Measurements from ENCODE around the gene CAMTA1. TPM values are rescaled to one million over a fixed set of nuclear protein-coding genes. Genes with fewer than 3 reads are reported as not detected.

The CAMTA1 gene
- polyA plus RNA-seq, 2 donors, result 61.1 to 75.0 TPM

GRCh38 chr1:7004181-7004580 lies 218.9 kb downstream of the CAMTA1 start:
- 82 to 95% methylated on average over 1 of the region's 1 CpG for WGBS, 2 donors
- no peak overlapping the region for H3K27ac ChIP-seq (ENCODE audit: low read depth in 2 of 2, low read length in 1 of 2)

GRCh38 chr1:7005762-7006161 lies 220.5 kb downstream of the CAMTA1 start:
- Histone ChIP-seq H3K27ac (ENCODE audit: low read depth in 2 of 2, low read length in 1 of 2) (no peak overlapping the region), H3K4me3 (ENCODE audit: low read depth in 1 of 2, low read length in 2 of 2) (no peak overlapping the region), H3K27me3 (ENCODE audit: control insufficient read depth in 1 of 2, insufficient read depth in 2 of 2, low read length in 2 of 2) (no peaks in the 10 kb centered on the region), H3K4me1 (ENCODE audit: control insufficient read depth in 2 of 2, insufficient read depth in 2 of 2, low read length in 1 of 2) (no peaks in the 10 kb centered on the region), H3K36me3 (ENCODE audit: control insufficient read depth in 2 of 2, insufficient read depth in 2 of 2, low read length in 1 of 2) (no peaks in the 10 kb centered on the region), H3K9me3 (ENCODE audit: control insufficient read depth in 2 of 2, insufficient read depth in 1 of 2, low read depth in 1 of 2, low read length in 1 of 2) (no peaks in the 10 kb centered on the region)
- WGBS, 2 donors, result 89 to 90% methylated on average over 4 of the region's 4 CpGs

More at GRCh38 chr1:7004181-7004580, 218.9 kb downstream of the CAMTA1 start:
- no peaks in the 10 kb centered on the region for H3K27me3 ChIP-seq (ENCODE audit: control insufficient read depth in 1 of 2, insufficient read depth in 2 of 2, low read length in 2 of 2)
- no peaks in the 10 kb centered on the region for H3K4me1 ChIP-seq (ENCODE audit: control insufficient read depth in 2 of 2, insufficient read depth in 2 of 2, low read length in 1 of 2)
- no peaks in the 10 kb centered on the region for H3K36me3 ChIP-seq (ENCODE audit: control insufficient read depth in 2 of 2, insufficient read depth in 2 of 2, low read length in 1 of 2)
- H3K4me3 ChIP-seq (ENCODE audit: low read depth in 1 of 2, low read length in 2 of 2), result no peak overlapping the region
- H3K9me3 ChIP-seq (ENCODE audit: control insufficient read depth in 2 of 2, insufficient read depth in 1 of 2, low read depth in 1 of 2, low read length in 1 of 2), result no peaks in the 10 kb centered on the region

- 86 to 91% methylated on average over 26 of the region's 26 CpGs for WGBS, 2 donors
- H3K4me3 ChIP-seq (ENCODE audit: low read depth in 1 of 2, low read length in 2 of 2), result no peak overlapping the region
These were observed 222.0 kb downstream of the CAMTA1 start for GRCh38 chr1:7006996-7007871.

GRCh38 chr1:7007902-7008301 lies 222.6 kb downstream of the CAMTA1 start:
- Histone ChIP-seq H3K36me3 (ENCODE audit: control insufficient read depth in 2 of 2, insufficient read depth in 2 of 2, low read length in 1 of 2) (no peaks in the 10 kb centered on the region), H3K27me3 (ENCODE audit: control insufficient read depth in 1 of 2, insufficient read depth in 2 of 2, low read length in 2 of 2) (no peaks in the 10 kb centered on the region), H3K4me1 (ENCODE audit: control insufficient read depth in 2 of 2, insufficient read depth in 2 of 2, low read length in 1 of 2) (no peaks in the 10 kb centered on the region), H3K9me3 (ENCODE audit: control insufficient read depth in 2 of 2, insufficient read depth in 1 of 2, low read depth in 1 of 2, low read length in 1 of 2) (no peaks in the 10 kb centered on the region), H3K27ac (ENCODE audit: low read depth in 2 of 2, low read length in 1 of 2) (no peak overlapping the region), H3K4me3 (ENCODE audit: low read depth in 1 of 2, low read length in 2 of 2) (no peak overlapping the region)
- 73 to 80% methylated on average over 10 of the region's 10 CpGs for WGBS, 2 donors

More at GRCh38 chr1:7006996-7007871, 222.0 kb downstream of the CAMTA1 start:
- Histone ChIP-seq H3K9me3 (ENCODE audit: control insufficient read depth in 2 of 2, insufficient read depth in 1 of 2, low read depth in 1 of 2, low read length in 1 of 2) (no peaks in the 10 kb centered on the region), H3K36me3 (ENCODE audit: control insufficient read depth in 2 of 2, insufficient read depth in 2 of 2, low read length in 1 of 2) (no peaks in the 10 kb centered on the region), H3K27me3 (ENCODE audit: control insufficient read depth in 1 of 2, insufficient read depth in 2 of 2, low read length in 2 of 2) (no peaks in the 10 kb centered on the region), H3K4me1 (ENCODE audit: control insufficient read depth in 2 of 2, insufficient read depth in 2 of 2, low read length in 1 of 2) (no peaks in the 10 kb centered on the region), H3K27ac (ENCODE audit: low read depth in 2 of 2, low read length in 1 of 2) (no peak overlapping the region)

- H3K27me3 ChIP-seq (ENCODE audit: control insufficient read depth in 1 of 2, insufficient read depth in 2 of 2, low read length in 2 of 2), result no peaks in the 10 kb centered on the region
- no peaks in the 10 kb centered on the region for H3K9me3 ChIP-seq (ENCODE audit: control insufficient read depth in 2 of 2, insufficient read depth in 1 of 2, low read depth in 1 of 2, low read length in 1 of 2)
- 83% methylated on average over 10 of the region's 10 CpGs for WGBS, 2 donors
- H3K4me1 ChIP-seq (ENCODE audit: control insufficient read depth in 2 of 2, insufficient read depth in 2 of 2, low read length in 1 of 2), result no peaks in the 10 kb centered on the region
- H3K27ac ChIP-seq (ENCODE audit: low read depth in 2 of 2, low read length in 1 of 2), result no peak overlapping the region
- H3K4me3 ChIP-seq (ENCODE audit: low read depth in 1 of 2, low read length in 2 of 2), result no peak overlapping the region
- H3K36me3 ChIP-seq (ENCODE audit: control insufficient read depth in 2 of 2, insufficient read depth in 2 of 2, low read length in 1 of 2), result no peaks in the 10 kb centered on the region
These were observed 223.1 kb downstream of the CAMTA1 start for GRCh38 chr1:7008331-7008730.

- Histone ChIP-seq H3K27ac (ENCODE audit: low read depth in 2 of 2, low read length in 1 of 2) (no peak overlapping the region), H3K4me3 (ENCODE audit: low read depth in 1 of 2, low read length in 2 of 2) (no peak overlapping the region), H3K27me3 (ENCODE audit: control insufficient read depth in 1 of 2, insufficient read depth in 2 of 2, low read length in 2 of 2) (no peaks in the 10 kb centered on the region), H3K4me1 (ENCODE audit: control insufficient read depth in 2 of 2, insufficient read depth in 2 of 2, low read length in 1 of 2) (no peaks in the 10 kb centered on the region), H3K9me3 (ENCODE audit: control insufficient read depth in 2 of 2, insufficient read depth in 1 of 2, low read depth in 1 of 2, low read length in 1 of 2) (no peaks in the 10 kb centered on the region), H3K36me3 (ENCODE audit: control insufficient read depth in 2 of 2, insufficient read depth in 2 of 2, low read length in 1 of 2) (no peaks in the 10 kb centered on the region)
- WGBS, 2 donors, result 75 to 80% methylated on average over 18 of the region's 18 CpGs
These were observed 223.9 kb downstream of the CAMTA1 start for GRCh38 chr1:7008975-7009740.

GRCh38 chr1:7009741-7010525 lies 224.7 kb downstream of the CAMTA1 start:
- H3K4me1 ChIP-seq (ENCODE audit: control insufficient read depth in 2 of 2, insufficient read depth in 2 of 2, low read length in 1 of 2), result no peaks in the 10 kb centered on the region
- 76 to 77% methylated on average over 16 of the region's 16 CpGs for WGBS, 2 donors
- H3K4me3 ChIP-seq (ENCODE audit: low read depth in 1 of 2, low read length in 2 of 2), result no peak overlapping the region
- no peaks in the 10 kb centered on the region for H3K36me3 ChIP-seq (ENCODE audit: control insufficient read depth in 2 of 2, insufficient read depth in 2 of 2, low read length in 1 of 2)
- H3K27ac ChIP-seq (ENCODE audit: low read depth in 2 of 2, low read length in 1 of 2), result no peak overlapping the region
- no peaks in the 10 kb centered on the region for H3K9me3 ChIP-seq (ENCODE audit: control insufficient read depth in 2 of 2, insufficient read depth in 1 of 2, low read depth in 1 of 2, low read length in 1 of 2)
- no peaks in the 10 kb centered on the region for H3K27me3 ChIP-seq (ENCODE audit: control insufficient read depth in 1 of 2, insufficient read depth in 2 of 2, low read length in 2 of 2)

- no peak overlapping the region for H3K4me3 ChIP-seq (ENCODE audit: low read depth in 1 of 2, low read length in 2 of 2)
- H3K9me3 ChIP-seq (ENCODE audit: control insufficient read depth in 2 of 2, insufficient read depth in 1 of 2, low read depth in 1 of 2, low read length in 1 of 2), result no peaks in the 10 kb centered on the region
- no peaks in the 10 kb centered on the region for H3K36me3 ChIP-seq (ENCODE audit: control insufficient read depth in 2 of 2, insufficient read depth in 2 of 2, low read length in 1 of 2)
- WGBS, 2 donors, result 63 to 68% methylated on average over 13 of the region's 13 CpGs
- no peaks in the 10 kb centered on the region for H3K27me3 ChIP-seq (ENCODE audit: control insufficient read depth in 1 of 2, insufficient read depth in 2 of 2, low read length in 2 of 2)
- no peak overlapping the region for H3K27ac ChIP-seq (ENCODE audit: low read depth in 2 of 2, low read length in 1 of 2)
- no peaks in the 10 kb centered on the region for H3K4me1 ChIP-seq (ENCODE audit: control insufficient read depth in 2 of 2, insufficient read depth in 2 of 2, low read length in 1 of 2)
These were observed 225.4 kb downstream of the CAMTA1 start for GRCh38 chr1:7010534-7011200.

GRCh38 chr1:7011826-7012225 lies 226.6 kb downstream of the CAMTA1 start:
- no peaks in the 10 kb centered on the region for H3K4me1 ChIP-seq (ENCODE audit: control insufficient read depth in 2 of 2, insufficient read depth in 2 of 2, low read length in 1 of 2)
- H3K9me3 ChIP-seq (ENCODE audit: control insufficient read depth in 2 of 2, insufficient read depth in 1 of 2, low read depth in 1 of 2, low read length in 1 of 2), result no peaks in the 10 kb centered on the region
- no peaks in the 10 kb centered on the region for H3K27me3 ChIP-seq (ENCODE audit: control insufficient read depth in 1 of 2, insufficient read depth in 2 of 2, low read length in 2 of 2)
- WGBS, 2 donors, result 80 to 83% methylated on average over 9 of the region's 9 CpGs
- H3K36me3 ChIP-seq (ENCODE audit: control insufficient read depth in 2 of 2, insufficient read depth in 2 of 2, low read length in 1 of 2), result no peaks in the 10 kb centered on the region
- H3K4me3 ChIP-seq (ENCODE audit: low read depth in 1 of 2, low read length in 2 of 2), result no peak overlapping the region
- no peak overlapping the region for H3K27ac ChIP-seq (ENCODE audit: low read depth in 2 of 2, low read length in 1 of 2)
